ENCODE data around the gene SMC3.

- TF ChIP-seq CTCF (IDR thresholded peaks at IDR 0.05) = no peak
- TF ChIP-seq POLR2AphosphoS5 (IDR thresholded peaks at IDR 0.05) = no peak
- no peak for TF ChIP-seq POLR2A (IDR thresholded peaks at IDR 0.05)
- TF ChIP-seq EP300 (IDR thresholded peaks at IDR 0.05) = no peak
Measured at GRCh38 chr10:110560012-110560411, 7.5 kb upstream of the SMC3 start.
